Measurements from ENCODE around the gene NOL9. TPM values are rescaled to one million over a fixed set of nuclear protein-coding genes. Genes with fewer than 3 reads are reported as not detected.

Gene NOL9
- total and polyA plus RNA-seq, 10 of the 15 experiments (the other 5 are each of a cell fraction or from before 2014, with no cell fraction given): 3.9 to 35.9 (median 23.0) TPM

DNA sequence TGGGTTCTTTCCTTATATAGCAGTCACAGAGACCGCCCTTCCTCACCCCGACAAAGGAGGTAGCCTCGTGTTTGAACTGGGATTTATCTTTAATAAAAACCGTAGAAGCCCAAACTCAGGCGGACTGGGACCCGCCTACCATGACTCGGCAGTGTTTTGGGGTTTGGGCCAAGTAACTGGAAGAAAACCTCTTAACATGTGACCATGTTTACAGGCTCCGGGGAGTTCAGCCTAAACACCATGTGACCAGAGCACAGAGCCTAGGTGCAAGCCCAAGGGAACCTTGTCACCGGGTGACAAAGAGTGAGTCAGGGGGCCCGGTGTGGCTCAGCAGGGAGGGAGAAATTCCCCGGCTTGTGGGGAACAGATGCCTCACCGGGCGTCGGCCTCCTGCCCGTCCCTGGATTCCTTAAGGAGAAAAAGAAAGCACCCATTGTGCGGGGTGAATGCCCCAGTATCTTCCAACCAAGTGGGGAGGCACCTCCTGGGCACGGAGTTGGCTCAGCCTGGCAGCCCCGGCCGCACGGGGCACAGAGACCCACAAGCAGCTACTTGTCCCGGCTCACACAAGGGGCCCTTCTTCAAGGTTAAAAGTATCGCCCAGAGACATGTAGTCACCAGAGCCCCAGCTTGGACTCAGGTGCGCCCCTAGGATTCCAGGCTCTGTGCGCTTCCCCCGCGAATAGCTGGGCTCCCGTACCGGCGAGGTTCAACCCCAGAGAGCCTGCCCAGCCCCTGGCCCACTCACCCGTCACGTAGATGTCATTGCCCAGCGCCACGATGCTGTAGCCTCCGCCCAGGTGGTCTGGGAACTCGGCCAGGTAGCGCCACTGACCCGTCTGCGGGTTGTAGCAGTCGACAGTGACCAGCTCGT, 47.0 kb upstream of the NOL9 start (continued):
- TF ChIP-seq JUND (IDR thresholded peaks at IDR 0.05; ENCODE audit: low read depth, low read length) (no peak), FOXM1 (IDR thresholded peaks at IDR 0.05; ENCODE audit: low read depth, low read length) (no peak), TAF1 (IDR thresholded peaks at IDR 0.05; ENCODE audit: borderline replicate concordance, low read depth, low read length) (no peak), TBL1XR1 (IDR thresholded peaks at IDR 0.05; ENCODE audit: low read depth, low read length) (no peak), WRNIP1 (IDR thresholded peaks at IDR 0.05; ENCODE audit: borderline replicate concordance, low read depth, low read length) (no peak)

DNA sequence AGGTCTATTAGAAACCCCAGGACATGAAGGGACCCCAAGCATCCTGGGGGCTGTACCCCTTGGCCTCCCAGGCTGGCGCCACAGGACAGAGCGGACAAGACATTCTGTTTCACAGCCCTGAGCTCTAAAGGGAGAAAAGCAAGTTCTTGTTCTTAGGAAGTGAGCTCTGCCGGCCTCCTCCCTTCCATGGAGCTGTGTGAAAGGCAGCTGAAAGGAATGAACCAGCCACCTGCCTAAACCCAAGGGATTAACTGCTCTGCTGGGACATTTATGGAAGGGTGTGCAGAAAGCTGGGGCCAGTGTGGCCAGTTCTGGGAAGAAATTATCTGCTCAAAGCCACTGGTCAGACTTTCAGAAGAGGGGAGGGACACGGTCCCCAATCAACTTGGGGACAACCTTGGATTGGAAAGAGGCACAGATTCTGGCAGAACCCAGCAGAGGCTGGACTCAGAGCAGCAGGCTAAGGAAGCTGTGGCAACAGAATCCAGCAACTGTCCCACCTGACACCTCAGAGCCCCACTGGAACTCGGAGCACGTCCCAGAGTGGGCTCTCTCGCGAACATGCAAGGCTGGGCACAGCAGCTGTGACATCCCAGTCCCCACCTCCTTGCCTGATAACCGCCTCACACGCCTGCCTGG, 46.2 kb upstream of the NOL9 start:
- H4K20me1 ChIP-seq (ENCODE audit: control insufficient read depth, insufficient read depth): no peaks in the 10 kb centered on the region
- intact Hi-C loops (cut with micrococcal nuclease; ENCODE audit: unreplicated experiment) (no loop called here), in situ Hi-C loops (cut with MboI) (no loop called here)
- H3K27me3 ChIP-seq (replicated peaks in 1 of 2; ENCODE audit: control insufficient read depth in 2 of 2, insufficient read depth in 2 of 2, low read length in 1 of 2): no peaks in the 10 kb centered on the region
- 0 out of 2 replicates have a peak, but pooled peaks have one; percentile 4 for TF ChIP-seq SIN3A (IDR thresholded peaks at IDR 0.05; ENCODE audit: low read depth, low read length)
- no peak for TF ChIP-seq BMI1 (IDR thresholded peaks at IDR 0.05; ENCODE audit: borderline replicate concordance)
- TF ChIP-seq, protein P1, sequence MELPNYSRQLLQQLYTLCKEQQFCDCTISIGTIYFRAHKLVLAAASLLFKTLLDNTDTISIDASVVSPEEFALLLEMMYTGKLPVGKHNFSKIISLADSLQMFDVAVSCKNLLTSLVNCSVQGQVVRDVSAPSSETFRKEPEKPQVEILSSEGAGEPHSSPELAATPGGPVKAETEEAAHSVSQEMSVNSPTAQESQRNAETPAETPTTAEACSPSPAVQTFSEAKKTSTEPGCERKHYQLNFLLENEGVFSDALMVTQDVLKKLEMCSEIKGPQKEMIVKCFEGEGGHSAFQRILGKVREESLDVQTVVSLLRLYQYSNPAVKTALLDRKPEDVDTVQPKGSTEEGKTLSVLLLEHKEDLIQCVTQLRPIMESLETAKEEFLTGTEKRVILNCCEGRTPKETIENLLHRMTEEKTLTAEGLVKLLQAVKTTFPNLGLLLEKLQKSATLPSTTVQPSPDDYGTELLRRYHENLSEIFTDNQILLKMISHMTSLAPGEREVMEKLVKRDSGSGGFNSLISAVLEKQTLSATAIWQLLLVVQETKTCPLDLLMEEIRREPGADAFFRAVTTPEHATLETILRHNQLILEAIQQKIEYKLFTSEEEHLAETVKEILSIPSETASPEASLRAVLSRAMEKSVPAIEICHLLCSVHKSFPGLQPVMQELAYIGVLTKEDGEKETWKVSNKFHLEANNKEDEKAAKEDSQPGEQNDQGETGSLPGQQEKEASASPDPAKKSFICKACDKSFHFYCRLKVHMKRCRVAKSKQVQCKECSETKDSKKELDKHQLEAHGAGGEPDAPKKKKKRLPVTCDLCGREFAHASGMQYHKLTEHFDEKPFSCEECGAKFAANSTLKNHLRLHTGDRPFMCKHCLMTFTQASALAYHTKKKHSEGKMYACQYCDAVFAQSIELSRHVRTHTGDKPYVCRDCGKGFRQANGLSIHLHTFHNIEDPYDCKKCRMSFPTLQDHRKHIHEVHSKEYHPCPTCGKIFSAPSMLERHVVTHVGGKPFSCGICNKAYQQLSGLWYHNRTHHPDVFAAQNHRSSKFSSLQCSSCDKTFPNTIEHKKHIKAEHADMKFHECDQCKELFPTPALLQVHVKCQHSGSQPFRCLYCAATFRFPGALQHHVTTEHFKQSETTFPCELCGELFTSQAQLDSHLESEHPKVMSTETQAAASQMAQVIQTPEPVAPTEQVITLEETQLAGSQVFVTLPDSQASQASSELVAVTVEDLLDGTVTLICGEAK (IDR thresholded peaks at IDR 0.05; ENCODE audit: borderline replicate concordance): 0 out of 2 replicates have a peak, but pooled peaks have one; percentile 7
- peak overlapping the region; percentile 94 for H3K4me3 ChIP-seq
- ChIA-PET RAD21 (ENCODE audit: unreplicated experiment) (interaction anchor here (0.8 to 3.9 kb wide), 4 partner anchors 20 to 46 kb away, joined by 3 to 38 read pairs (median 3); partner anchors contain the start of genes NOL9, TAS1R1 and ZBTB48), CTCF (interaction anchor here (0.8 to 5.4 kb wide), 5 partner anchors 12 to 110 kb away, joined by 3 to 39 read pairs (median 4); partner anchors contain the start of genes NOL9, TAS1R1 and ZBTB48), SMC1A (ENCODE audit: uncharacterized antibody, unreplicated experiment) (interaction anchor here (0.7 to 2.1 kb wide), 9 partner anchors 9 to 48 kb away, joined by 3 to 16 read pairs (median 3); partner anchors contain the start of gene ZBTB48), POLR2A (interaction anchor here (0.9 to 4.0 kb wide), 5 partner anchors 12 to 47 kb away, joined by 3 to 22 read pairs (median 3); partner anchors contain the start of genes NOL9 and ZBTB48)
- H3K4me2 ChIP-seq (ENCODE audit: control insufficient read depth, insufficient read depth): peak overlapping the region; percentile 100
- peak overlapping the region; percentile 73 for H3K27ac ChIP-seq (ENCODE audit: control insufficient read depth, insufficient read depth)
- 20% methylated on average over 10 of the region's 10 CpGs for WGBS (ENCODE audit: insufficient coverage, insufficient replicate concordance, low lambda C conversion rate, missing lambda C conversion rate)
- FAIRE-seq (no peak), ATAC-seq (peak; percentile 10), DNase-seq (ENCODE audit: low read depth, low spot score) (no peak)
- peaks cover 36% of the 10 kb centered on the region for H3K79me2 ChIP-seq (ENCODE audit: control insufficient read depth, insufficient read depth, low read length)
- TSS peak; percentile 54 for BruUV-seq (replicated peaks)
- H3K4me1 ChIP-seq (ENCODE audit: control insufficient read depth, insufficient read depth, low read length): peaks cover 13% of the 10 kb centered on the region
- H2AFZ ChIP-seq (ENCODE audit: control insufficient read depth, low read depth, low read length): peak overlapping the region; percentile 70
- peaks cover 2 to 10% of the 10 kb centered on the region in 2 experiments; a peak in 3 of 4 replicates for H3K36me3 ChIP-seq (ENCODE audit: control insufficient read depth in 2 of 2, insufficient read depth in 2 of 2, low read length in 1 of 2)
- H3K9ac ChIP-seq (ENCODE audit: control insufficient read depth, insufficient read depth, low read length): peak overlapping the region; percentile 84
- H3K9me3 ChIP-seq (replicated peaks; ENCODE audit: control insufficient read depth, insufficient read depth, low read length): no peaks in the 10 kb centered on the region
